ENCODE measurements around the gene UBE2V1.

GRCh38 chr20:50107796-50108331 lies 5.1 kb downstream of the UBE2V1 start:
- TF ChIP-seq, protein P1, sequence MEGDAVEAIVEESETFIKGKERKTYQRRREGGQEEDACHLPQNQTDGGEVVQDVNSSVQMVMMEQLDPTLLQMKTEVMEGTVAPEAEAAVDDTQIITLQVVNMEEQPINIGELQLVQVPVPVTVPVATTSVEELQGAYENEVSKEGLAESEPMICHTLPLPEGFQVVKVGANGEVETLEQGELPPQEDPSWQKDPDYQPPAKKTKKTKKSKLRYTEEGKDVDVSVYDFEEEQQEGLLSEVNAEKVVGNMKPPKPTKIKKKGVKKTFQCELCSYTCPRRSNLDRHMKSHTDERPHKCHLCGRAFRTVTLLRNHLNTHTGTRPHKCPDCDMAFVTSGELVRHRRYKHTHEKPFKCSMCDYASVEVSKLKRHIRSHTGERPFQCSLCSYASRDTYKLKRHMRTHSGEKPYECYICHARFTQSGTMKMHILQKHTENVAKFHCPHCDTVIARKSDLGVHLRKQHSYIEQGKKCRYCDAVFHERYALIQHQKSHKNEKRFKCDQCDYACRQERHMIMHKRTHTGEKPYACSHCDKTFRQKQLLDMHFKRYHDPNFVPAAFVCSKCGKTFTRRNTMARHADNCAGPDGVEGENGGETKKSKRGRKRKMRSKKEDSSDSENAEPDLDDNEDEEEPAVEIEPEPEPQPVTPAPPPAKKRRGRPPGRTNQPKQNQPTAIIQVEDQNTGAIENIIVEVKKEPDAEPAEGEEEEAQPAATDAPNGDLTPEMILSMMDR (IDR thresholded peaks at IDR 0.05) = no peak
- no peak for TF ChIP-seq EP300 (IDR thresholded peaks at IDR 0.05)
